ENCODE results near the gene ARL6IP6.

GRCh38 chr2:152723918-152724317 is 5.5 kb downstream of the ARL6IP6 start:
- TF ChIP-seq REST (IDR thresholded peaks at IDR 0.05; ENCODE audit: insufficient read depth in 1 of 2, low read depth in 2 of 2, low read length in 1 of 2) (no peak), CTCF (IDR thresholded peaks at IDR 0.05) (no peak), POLR2AphosphoS5 (IDR thresholded peaks at IDR 0.05; ENCODE audit: low read depth, low read length) (no peak), SIN3A (IDR thresholded peaks at IDR 0.05; ENCODE audit: borderline replicate concordance, insufficient read depth, low read depth, low read length) (no peak), TCF7L2 (IDR thresholded peaks at IDR 0.05; ENCODE audit: low read depth, low read length) (no peak)

All from Panc1 (cell line).